Sigmoid colon (tissue), 7 donors: Measurements from ENCODE around the gene ARHGEF9. TPM values are rescaled to one million over a fixed set of nuclear protein-coding genes. Genes with fewer than 3 reads are reported as not detected.

Source experiments
- DNase-seq: peaks from one replicate; pipeline ENCODE4 v3.0.0-alpha.2; 2019
- H3K27ac ChIP-seq, 4 donors: fragments of 200-600 bp; sonication (generic); one replicate each; pipeline ENCODE4 v1.5.1; 2016 to 2019; ENCODE audit warnings: mild to moderate bottlenecking in 1 of 4
- H3K27me3 ChIP-seq, 3 donors: fragments of 200-600 bp; sonication (generic); one replicate each; pipeline ENCODE4 v1.5.1; 2019; ENCODE audit warnings: mild to moderate bottlenecking in 1 of 3
- H3K36me3 ChIP-seq, 4 donors: fragments of 200-600 bp; sonication (generic); one replicate each; pipeline ENCODE4 v1.5.1; 2016 to 2019
- H3K4me1 ChIP-seq, 4 donors: fragments of 200-600 bp; sonication (generic); one replicate each; pipeline ENCODE4 v1.5.1; 2017 to 2019
- H3K4me3 ChIP-seq, 4 donors: fragments of 200-600 bp; sonication (generic); one replicate each; pipeline ENCODE4 v1.5.1; 2017 to 2019; ENCODE audit warnings: mild to moderate bottlenecking in 2 of 4, moderate library complexity in 1 of 4
- H3K9me3 ChIP-seq, 4 donors: fragments of 200-600 bp in 3 of 4; sonication (generic) in 3 of 4; one replicate each; pipeline versions ENCODE4 v1.5.1 to v1.6.1; 2013 to 2019
- CTCF ChIP-seq, 4 experiments: fragments of 450-650 bp in 3 of 4; fragments of 200-600 bp in 1 of 4; IDR thresholded peaks; one replicate each; pipeline ENCODE4 v1.5.1; 2016 to 2019; ENCODE audit warnings: antibody characterized with exemption in 4 of 4, mild to moderate bottlenecking in 3 of 4, moderate library complexity in 2 of 4
- EP300 ChIP-seq, 4 donors: sonication (generic); formaldehyde crosslinking; IDR thresholded peaks; one replicate each; pipeline ENCODE4 v1.6.1; 2017; ENCODE audit warnings: antibody characterized with exemption in 4 of 4
- POLR2A ChIP-seq, 2 donors: fragments of 450-650 bp; IDR thresholded peaks; one replicate each; pipeline ENCODE4 v1.6.1; 2016; ENCODE audit warnings: antibody characterized with exemption in 2 of 2, mild to moderate bottlenecking in 2 of 2, moderate library complexity in 2 of 2
- POLR2AphosphoS5 ChIP-seq, 4 donors: sonication (generic); formaldehyde crosslinking; IDR thresholded peaks; one replicate each; pipeline ENCODE4 v1.6.1; 2017; ENCODE audit warnings: antibody characterized with exemption in 4 of 4
- WGBS, 2 donors: extraction: QIAGEN DNeasy Blood & Tissue Kit; methylation state at CpG; one replicate each; pipeline ENCODE4 v1.1.7; 2013; 5-methylcytosine and 5-hydroxymethylcytosine counted together
- intact Hi-C: fragments of 100-400 bp; cut with DNase I; formaldehyde crosslinking; loops from one replicate; pipeline ENCODE4 v1.15.1; 2023
- polyA plus RNA-seq, 3 donors: library from polyadenylated mRNA; stranded (reverse); fragments of 200-250 nt; gene quantifications; one replicate each; pipeline ENCODE4 v1.2.3, GENCODE V29; 2013
- total RNA-seq, 4 donors: library from RNA; depleted of rRNA; stranded (reverse); fragments of >200 nt; gene quantifications; one replicate each; pipeline ENCODE4 v1.1.0, GENCODE V29; 2016
- donor health status: healthy with polysubstance abuse.
- donor health status: Bipolar disorder and iron deficiency.
- donor health status: healthy.

ARHGEF9 gene
- total and polyA plus RNA-seq, 7 donors, result 7.6 to 46.8 (median 28.8) TPM

- Histone ChIP-seq H3K9me3 (no peaks in the 10 kb centered on the region), H3K36me3 (no peaks in the 10 kb centered on the region), H3K4me1 (peaks cover 0 to 15% (median 7%) of the 10 kb centered on the region in 4 donors), H3K4me3 (no peak overlapping the region), H3K27ac (no peak overlapping the region), H3K27me3 (no peaks in the 10 kb centered on the region)
- 66 to 90% methylated on average over 2 of the region's 2 CpGs for WGBS, 2 donors
- intact Hi-C loops, result no loop called here
- no peak for DNase-seq
- TF ChIP-seq POLR2AphosphoS5 (IDR thresholded peaks at IDR 0.05) (no peak), EP300 (IDR thresholded peaks at IDR 0.05) (no peak), POLR2A (IDR thresholded peaks at IDR 0.05) (no peak), CTCF (IDR thresholded peaks at IDR 0.05) (no peak)
Measured at GRCh38 chrX:63744850-63745394, 40.1 kb downstream of the ARHGEF9 start.

DNA sequence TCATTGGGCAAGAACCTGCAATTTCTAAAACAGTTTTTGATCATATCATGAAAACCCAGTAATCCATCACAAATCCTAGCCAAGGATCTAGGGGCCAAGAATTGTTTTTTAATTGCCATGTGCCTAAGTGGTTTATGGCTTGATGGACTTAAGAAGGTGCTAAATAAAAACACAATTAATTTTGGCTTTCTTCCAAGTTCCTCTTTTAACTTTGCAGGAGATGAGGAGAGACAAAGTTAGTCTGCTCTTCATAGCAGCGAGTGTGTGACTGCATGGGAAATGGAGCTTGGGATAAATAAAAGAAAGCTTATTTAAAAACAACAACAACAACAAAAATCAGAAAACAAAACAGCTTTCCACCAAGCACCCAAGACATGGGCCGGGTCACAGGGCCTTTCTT lies 41.4 kb downstream of the ARHGEF9 start:
- H3K9me3 ChIP-seq, result no peaks in the 10 kb centered on the region
- DNase-seq, result no peak
- peaks cover 0 to 11% (median 5%) of the 10 kb centered on the region in 4 donors for H3K4me1 ChIP-seq
- WGBS, 2 donors, result 74 to 75% methylated on average over 2 of the region's 2 CpGs
- intact Hi-C loops, result no loop called here
- no peaks in the 10 kb centered on the region for H3K27me3 ChIP-seq
- H3K27ac ChIP-seq, result no peak overlapping the region
- TF ChIP-seq EP300 (IDR thresholded peaks at IDR 0.05) (no peak), POLR2A (IDR thresholded peaks at IDR 0.05) (no peak), POLR2AphosphoS5 (IDR thresholded peaks at IDR 0.05) (no peak), CTCF (IDR thresholded peaks at IDR 0.05) (no peak)
- no peak overlapping the region for H3K4me3 ChIP-seq
- H3K36me3 ChIP-seq, result no peaks in the 10 kb centered on the region

DNA sequence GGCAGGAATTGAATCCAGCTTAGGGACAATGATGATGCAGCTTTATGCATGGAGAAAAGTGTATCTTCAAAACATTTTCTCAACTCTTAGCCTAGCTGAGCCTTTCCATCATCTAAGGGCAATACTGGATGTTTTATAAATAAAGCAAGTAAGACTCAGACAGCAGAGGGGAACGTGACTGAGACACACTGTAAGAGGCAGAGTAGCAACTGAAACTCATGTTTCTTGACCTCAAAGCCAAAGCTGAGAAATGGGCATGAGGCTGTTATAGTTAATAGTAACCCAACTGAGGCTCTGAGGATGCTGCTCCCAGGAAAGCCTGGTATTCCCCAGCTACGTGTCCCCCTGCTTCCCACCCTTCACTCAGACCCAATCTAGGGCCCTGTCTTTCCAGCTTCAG lies 44.6 kb downstream of the ARHGEF9 start:
- TF ChIP-seq POLR2A (IDR thresholded peaks at IDR 0.05) (no peak), CTCF (IDR thresholded peaks at IDR 0.05) (no peak), POLR2AphosphoS5 (IDR thresholded peaks at IDR 0.05) (no peak), EP300 (IDR thresholded peaks at IDR 0.05) (no peak)
- Histone ChIP-seq H3K4me1 (peaks cover 0 to 14% (median 4%) of the 10 kb centered on the region in 4 donors), H3K4me3 (no peak overlapping the region), H3K27me3 (no peaks in the 10 kb centered on the region), H3K36me3 (no peaks in the 10 kb centered on the region), H3K9me3 (no peaks in the 10 kb centered on the region), H3K27ac (no peak overlapping the region)
- 83 to 85% methylated on average over 2 of the region's 2 CpGs for WGBS, 2 donors
- DNase-seq, result no peak
- intact Hi-C loops, result no loop called here

GRCh38 chrX:63739885-63740284 lies 45.1 kb downstream of the ARHGEF9 start:
- Histone ChIP-seq H3K4me1 (peaks cover 0 to 14% (median 4%) of the 10 kb centered on the region in 4 donors), H3K36me3 (no peaks in the 10 kb centered on the region), H3K4me3 (no peak overlapping the region), H3K9me3 (no peaks in the 10 kb centered on the region), H3K27ac (no peak overlapping the region), H3K27me3 (no peaks in the 10 kb centered on the region)
- intact Hi-C loops, result no loop called here
- TF ChIP-seq POLR2A (IDR thresholded peaks at IDR 0.05) (no peak), CTCF (IDR thresholded peaks at IDR 0.05) (no peak), POLR2AphosphoS5 (IDR thresholded peaks at IDR 0.05) (no peak), EP300 (IDR thresholded peaks at IDR 0.05) (no peak)
- DNase-seq, result no peak

DNA sequence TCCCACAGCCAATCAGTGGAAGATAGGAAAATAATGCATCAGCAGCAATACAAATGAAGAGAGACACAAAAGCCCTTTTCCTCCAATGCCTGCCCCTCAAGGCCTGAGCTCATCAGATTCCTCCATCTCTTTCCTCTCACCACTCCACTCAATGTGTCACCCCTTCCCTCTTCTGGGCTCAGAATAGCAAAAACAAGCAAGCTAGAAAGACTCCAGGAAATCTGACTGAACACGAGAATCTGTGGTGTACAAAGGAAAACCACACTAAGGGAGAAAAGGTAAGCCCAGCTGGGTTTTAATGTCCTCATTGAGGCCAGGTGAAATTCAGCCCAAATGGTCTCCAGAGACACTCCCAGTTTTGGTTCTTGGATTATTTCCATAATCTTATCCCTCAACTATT lies 46.3 kb downstream of the ARHGEF9 start:
- 38 to 51% methylated on average over 1 of the region's 1 CpG for WGBS, 2 donors
- Histone ChIP-seq H3K4me3 (no peak overlapping the region), H3K36me3 (no peaks in the 10 kb centered on the region), H3K9me3 (no peaks in the 10 kb centered on the region), H3K27me3 (no peaks in the 10 kb centered on the region), H3K27ac (no peak overlapping the region), H3K4me1 (peaks cover 0 to 14% (median 4%) of the 10 kb centered on the region in 4 donors)
- TF ChIP-seq POLR2AphosphoS5 (IDR thresholded peaks at IDR 0.05) (no peak), POLR2A (IDR thresholded peaks at IDR 0.05) (no peak), CTCF (IDR thresholded peaks at IDR 0.05) (no peak), EP300 (IDR thresholded peaks at IDR 0.05) (no peak)
- DNase-seq, result no peak
- intact Hi-C loops, result no loop called here
